HG03196 (cell line): ENCODE results near the gene ATP11A.
"Not testable (repeated sequence)": the region's sequence is repeated elsewhere in the genome, so short reads cannot be mapped to it uniquely, and the experiment has no call there.

Source experiments
- ATAC-seq: cut with Tn5 transposase; IDR thresholded peaks from one replicate; pipeline ENCODE4 v1.9.1; 2021; ENCODE audit not compliant: unreplicated experiment

Gene ATP11A

GRCh38 chr13:112791663-112792440, 102.0 kb downstream of the ATP11A start:
- no peak for ATAC-seq

GRCh38 chr13:112792511-112792910, 102.7 kb downstream of the ATP11A start:
- ATAC-seq: no peak

- ATAC-seq: no peak
Measured at GRCh38 chr13:112793545-112794445, 104.0 kb downstream of the ATP11A start.

GRCh38 chr13:112795277-112795676, 105.4 kb downstream of the ATP11A start:
- no peak for ATAC-seq

GRCh38 chr13:112796190-112796915, 106.5 kb downstream of the ATP11A start:
- no peak for ATAC-seq

GRCh38 chr13:112799394-112799793, 109.6 kb downstream of the ATP11A start:
- no peak for ATAC-seq

GRCh38 chr13:112800057-112800456, 110.2 kb downstream of the ATP11A start:
- no peak for ATAC-seq

GRCh38 chr13:112800807-112801206, 111.0 kb downstream of the ATP11A start:
- ATAC-seq: not testable (repeated sequence)

- ATAC-seq: peak; percentile 29
Measured at GRCh38 chr13:112802802-112803195, 113.0 kb downstream of the ATP11A start.

- ATAC-seq: no peak
Measured at GRCh38 chr13:112803422-112803821, 113.6 kb downstream of the ATP11A start.

GRCh38 chr13:112804374-112804773, 114.5 kb downstream of the ATP11A start:
- no peak for ATAC-seq

- no peak for ATAC-seq
Measured at GRCh38 chr13:112806739-112807652, 117.2 kb downstream of the ATP11A start.

GRCh38 chr13:112807653-112808376, 118.0 kb downstream of the ATP11A start:
- no peak for ATAC-seq

- ATAC-seq: no peak
Measured at GRCh38 chr13:112808377-112809140, 118.7 kb downstream of the ATP11A start.

GRCh38 chr13:112809332-112810315, 119.8 kb downstream of the ATP11A start:
- ATAC-seq: no peak

GRCh38 chr13:112810608-112811007, 120.8 kb downstream of the ATP11A start:
- ATAC-seq: no peak

GRCh38 chr13:112812306-112813055, 122.6 kb downstream of the ATP11A start:
- ATAC-seq: no peak
